BLaER1 treated with 17β-estradiol and CSF1 and Interleukin-3, amounts not matched to agents 10 nM and 100 nM (cell line): ENCODE results near the gene CNPY3.

ENCODE experiments used
- H3K27ac ChIP-seq, 11 experiments: shearing (Covaris generic); formaldehyde crosslinking; 2 replicates each; pipeline ENCODE4 v1.8.1; 2022
- H3K27me3 ChIP-seq, 11 experiments: shearing (Covaris generic); formaldehyde crosslinking; 2 replicates each; pipeline ENCODE4 v1.8.1; 2022
- H3K36me3 ChIP-seq, 11 experiments: shearing (Covaris generic); formaldehyde crosslinking; 2 replicates each; pipeline ENCODE4 v1.8.1; 2022
- H3K4me1 ChIP-seq, 10 experiments: shearing (Covaris generic); formaldehyde crosslinking; 2 replicates each; pipeline ENCODE4 v1.8.1; 2022
- H3K4me2 ChIP-seq, 11 experiments: shearing (Covaris generic); formaldehyde crosslinking; 2 replicates each; pipeline ENCODE4 v1.8.1; 2022
- H3K4me3 ChIP-seq, 10 experiments: shearing (Covaris generic); formaldehyde crosslinking; 2 replicates each; pipeline ENCODE4 v1.8.1; 2022
- H3K9ac ChIP-seq, 11 experiments: shearing (Covaris generic); formaldehyde crosslinking; 2 replicates each; pipeline ENCODE4 v1.8.1; 2022
- H3K9me3 ChIP-seq, 11 experiments: shearing (Covaris generic); formaldehyde crosslinking; replicated peaks in 1 of 11; 2 replicates each; pipeline ENCODE4 v1.8.1; 2022
- H4K20me1 ChIP-seq, 11 experiments: shearing (Covaris generic); formaldehyde crosslinking; 2 replicates each; pipeline ENCODE4 v1.8.1; 2022
- Cebpa-rat ChIP-seq, 11 experiments: shearing (Covaris generic); IDR thresholded peaks; 2 replicates each; pipeline ENCODE4 v1.8.1; 2022

The CNPY3 gene

GRCh38 chr6:42932412-42932811 lies 3.1 kb downstream of the CNPY3 start:
- Histone ChIP-seq H3K27me3 (no peaks in the 10 kb centered on the region), H3K9me3 (no peaks in the 10 kb centered on the region), H3K4me3 (peak overlapping the region; percentile 26 to 91 (median 81); a peak in 19 of 20 replicates), H3K36me3 (peaks cover 47 to 70% (median 60%) of the 10 kb centered on the region in 11 experiments), H3K27ac (peak overlapping the region in 10 of 11 experiments; percentile 46 to 99 (median 97); a peak in 19 of 22 replicates), H3K4me1 (peaks cover 77 to 85% (median 79%) of the 10 kb centered on the region in 10 experiments), H3K4me2 (peak overlapping the region; percentile 79 to 99 (median 94)), H3K9ac (peak overlapping the region; percentile 36 to 99 (median 94); a peak in 21 of 22 replicates), H4K20me1 (peaks cover 37 to 73% (median 71%) of the 10 kb centered on the region in 11 experiments)
- TF ChIP-seq Cebpa-rat (IDR thresholded peaks at IDR 0.05), result no peak

GRCh38 chr6:42933205-42933604 lies 3.9 kb downstream of the CNPY3 start:
- Histone ChIP-seq H3K4me3 (peak overlapping the region; percentile 26 to 91 (median 81); a peak in 18 of 20 replicates), H3K4me1 (peaks cover 74 to 85% (median 80%) of the 10 kb centered on the region in 10 experiments), H3K27ac (peak overlapping the region in 10 of 11 experiments; percentile 46 to 99 (median 97); a peak in 19 of 22 replicates), H3K9me3 (no peaks in the 10 kb centered on the region), H3K9ac (peak overlapping the region; percentile 40 to 99 (median 94); a peak in 21 of 22 replicates), H3K4me2 (peak overlapping the region; percentile 79 to 99 (median 94)), H3K36me3 (peaks cover 55 to 78% (median 68%) of the 10 kb centered on the region in 11 experiments), H3K27me3 (no peaks in the 10 kb centered on the region), H4K20me1 (peaks cover 45 to 81% (median 78%) of the 10 kb centered on the region in 11 experiments)
- peak in 9 of 11 experiments; percentile 44 to 90 (median 71); a peak in 13 of 22 replicates for TF ChIP-seq Cebpa-rat (IDR thresholded peaks at IDR 0.05)

- Histone ChIP-seq H3K4me3 (peak overlapping the region in 4 of 10 experiments; percentile 30 to 91 (median 71); a peak in 5 of 20 replicates), H3K27ac (peak overlapping the region in 9 of 11 experiments; percentile 5 to 99 (median 97); a peak in 14 of 22 replicates), H4K20me1 (peaks cover 66 to 100% (median 97%) of the 10 kb centered on the region in 11 experiments), H3K27me3 (no peaks in the 10 kb centered on the region), H3K4me2 (peak overlapping the region; percentile 61 to 99 (median 93)), H3K9ac (peak overlapping the region in 10 of 11 experiments; percentile 10 to 98 (median 32); a peak in 17 of 22 replicates), H3K4me1 (peaks cover 70 to 91% (median 88%) of the 10 kb centered on the region in 10 experiments), H3K9me3 (no peaks in the 10 kb centered on the region), H3K36me3 (peaks cover 76 to 99% (median 89%) of the 10 kb centered on the region in 11 experiments)
- TF ChIP-seq Cebpa-rat (IDR thresholded peaks at IDR 0.05), result no peak
Measured at GRCh38 chr6:42935322-42935721, 6.0 kb downstream of the CNPY3 start.

GRCh38 chr6:42936398-42936797 lies 7.1 kb downstream of the CNPY3 start:
- H3K9me3 ChIP-seq, result no peaks in the 10 kb centered on the region
- peak overlapping the region in 4 of 11 experiments; percentile 97 to 99 (median 98); a peak in 5 of 22 replicates for H3K27ac ChIP-seq
- H3K4me3 ChIP-seq, result no peak overlapping the region
- no peak for TF ChIP-seq Cebpa-rat (IDR thresholded peaks at IDR 0.05)
- peaks cover 87 to 100% (median 95%) of the 10 kb centered on the region in 11 experiments for H3K36me3 ChIP-seq
- H3K27me3 ChIP-seq, result no peaks in the 10 kb centered on the region
- H3K9ac ChIP-seq, result peak overlapping the region in 4 of 11 experiments; percentile 1 to 29 (median 23); a peak in 6 of 22 replicates
- H3K4me1 ChIP-seq, result peaks cover 60 to 86% (median 83%) of the 10 kb centered on the region in 10 experiments
- peak overlapping the region in 10 of 11 experiments; percentile 67 to 99 (median 90); a peak in 18 of 22 replicates for H3K4me2 ChIP-seq
- H4K20me1 ChIP-seq, result peaks cover 74 to 100% (median 99%) of the 10 kb centered on the region in 11 experiments

GRCh38 chr6:42937548-42938427 lies 8.5 kb downstream of the CNPY3 start:
- no peak for TF ChIP-seq Cebpa-rat (IDR thresholded peaks at IDR 0.05)
- Histone ChIP-seq H3K4me3 (no peak overlapping the region), H3K9me3 (no peaks in the 10 kb centered on the region), H3K36me3 (peaks cover 91 to 100% (median 95%) of the 10 kb centered on the region in 11 experiments), H3K27me3 (no peaks in the 10 kb centered on the region), H3K4me1 (peaks cover 47 to 78% (median 69%) of the 10 kb centered on the region in 10 experiments), H3K9ac (peak overlapping the region; percentile 9 to 69 (median 33); a peak in 15 of 22 replicates), H4K20me1 (peaks cover 72 to 100% (median 96%) of the 10 kb centered on the region in 11 experiments), H3K27ac (peak overlapping the region in 9 of 11 experiments; percentile 25 to 99 (median 51); a peak in 17 of 22 replicates), H3K4me2 (peak overlapping the region in 9 of 11 experiments; percentile 37 to 99 (median 86); a peak in 17 of 22 replicates)

GRCh38 chr6:42938428-42938796 lies 9.1 kb downstream of the CNPY3 start:
- Histone ChIP-seq H3K9ac (peak overlapping the region in 10 of 11 experiments; percentile 1 to 69 (median 24); a peak in 15 of 22 replicates), H3K4me1 (peaks cover 40 to 73% (median 63%) of the 10 kb centered on the region in 10 experiments), H3K4me3 (no peak overlapping the region), H3K36me3 (peaks cover 98 to 100% (median 99%) of the 10 kb centered on the region in 11 experiments), H3K9me3 (no peaks in the 10 kb centered on the region), H4K20me1 (peaks cover 68 to 99% (median 93%) of the 10 kb centered on the region in 11 experiments), H3K4me2 (peak overlapping the region in 7 of 11 experiments; percentile 67 to 99 (median 86); a peak in 14 of 22 replicates), H3K27ac (peak overlapping the region in 9 of 11 experiments; percentile 25 to 99 (median 51); a peak in 17 of 22 replicates), H3K27me3 (no peaks in the 10 kb centered on the region)
- TF ChIP-seq Cebpa-rat (IDR thresholded peaks at IDR 0.05), result no peak

- Histone ChIP-seq H3K9ac (peak overlapping the region in 7 of 11 experiments; percentile 1 to 69 (median 62); a peak in 11 of 22 replicates), H4K20me1 (peaks cover 61 to 99% (median 85%) of the 10 kb centered on the region in 11 experiments), H3K9me3 (no peaks in the 10 kb centered on the region), H3K4me3 (no peak overlapping the region), H3K27me3 (no peaks in the 10 kb centered on the region), H3K4me2 (peak overlapping the region in 7 of 11 experiments; percentile 67 to 99 (median 86); a peak in 13 of 22 replicates), H3K27ac (peak overlapping the region in 8 of 11 experiments; percentile 20 to 99 (median 62); a peak in 14 of 22 replicates), H3K4me1 (peaks cover 32 to 65% (median 55%) of the 10 kb centered on the region in 10 experiments), H3K36me3 (peaks cover 99 to 100% (median 100%) of the 10 kb centered on the region in 11 experiments)
- no peak for TF ChIP-seq Cebpa-rat (IDR thresholded peaks at IDR 0.05)
Measured at GRCh38 chr6:42938987-42939809, 9.9 kb downstream of the CNPY3 start.

GRCh38 chr6:42939810-42940167 lies 10.5 kb downstream of the CNPY3 start:
- H3K36me3 ChIP-seq, result peaks cover 99 to 100% (median 100%) of the 10 kb centered on the region in 11 experiments
- H3K4me2 ChIP-seq, result no peak overlapping the region
- peak overlapping the region in 3 of 11 experiments; percentile 77 to 99 (median 98); a peak in 5 of 22 replicates for H3K27ac ChIP-seq

More at GRCh38 chr6:42939810-42940167, 10.5 kb downstream of the CNPY3 start:
- Histone ChIP-seq H4K20me1 (peaks cover 55 to 98% (median 79%) of the 10 kb centered on the region in 11 experiments; a peak in 21 of 22 replicates), H3K9ac (peak overlapping the region in 1 of 11 experiments; percentile 69; a peak in 1 of 22 replicates), H3K27me3 (no peaks in the 10 kb centered on the region), H3K4me1 (peaks cover 27 to 59% (median 49%) of the 10 kb centered on the region in 10 experiments), H3K4me3 (no peak overlapping the region), H3K9me3 (no peaks in the 10 kb centered on the region)
- no peak for TF ChIP-seq Cebpa-rat (IDR thresholded peaks at IDR 0.05)
